GM12878 (cell line): ENCODE data around the gene HMX3. TPM values are rescaled to one million over a fixed set of nuclear protein-coding genes. Genes with fewer than 3 reads are reported as not detected.

ENCODE experiments used
- ATF3 ChIP-seq: IDR thresholded peaks from 2 replicates; pipeline ENCODE4 v1.6.1; 2011; ENCODE audit warnings: low read depth, mild to moderate bottlenecking, low read length, moderate library complexity, borderline replicate concordance; ENCODE audit errors: extremely low read depth
- BCL3 ChIP-seq: IDR thresholded peaks from 2 replicates; pipeline ENCODE4 v1.6.1; 2011; ENCODE audit warnings: borderline replicate concordance, low read depth, mild to moderate bottlenecking, moderate library complexity, low read length; ENCODE audit not compliant: insufficient read depth, poor library complexity, severe bottlenecking
- BRCA1 ChIP-seq: IDR thresholded peaks from 2 replicates; pipeline ENCODE4 v1.6.1; 2011; ENCODE audit warnings: low read depth, low read length, improper control_type of control experiment
- CUX1 ChIP-seq: IDR thresholded peaks from 2 replicates; pipeline ENCODE4 v1.6.1; 2012; ENCODE audit warnings: improper control_type of control experiment, low read depth, low read length; ENCODE audit not compliant: insufficient replicate concordance
- DPF2 ChIP-seq: fragments of 450-650 bp; IDR thresholded peaks from 2 replicates; pipeline ENCODE4 v1.6.1; 2017; ENCODE audit warnings: mild to moderate bottlenecking
- EED ChIP-seq: sonication (generic); IDR thresholded peaks from 2 replicates; pipeline ENCODE4 v1.6.1; 2016; ENCODE audit warnings: antibody characterized with exemption, low read depth
- ELK1 ChIP-seq: IDR thresholded peaks from 2 replicates; pipeline ENCODE4 v1.6.1; 2012; ENCODE audit warnings: low read depth, low read length, improper control_type of control experiment
- EZH2 ChIP-seq: IDR thresholded peaks from 2 replicates; pipeline ENCODE4 v1.6.1; 2012; ENCODE audit warnings: low read depth, mild to moderate bottlenecking, control low read depth, inconsistent platforms, low read length, borderline replicate concordance; ENCODE audit not compliant: control insufficient read depth
- GATAD2B ChIP-seq: fragments of 450-650 bp; conservative IDR thresholded peaks from 2 replicates; pipeline ENCODE4 v1.6.1; 2017; ENCODE audit warnings: low read depth, mild to moderate bottlenecking, moderate library complexity
- HCFC1 ChIP-seq: fragments of 150-350 bp; IDR thresholded peaks from 2 replicates; pipeline ENCODE4 v1.6.1; 2014; ENCODE audit warnings: low read length
- LARP7 ChIP-seq: fragments of 450-650 bp; IDR thresholded peaks from 2 replicates; pipeline ENCODE4 v1.6.1; 2017; ENCODE audit warnings: mild to moderate bottlenecking
- MEF2A ChIP-seq: IDR thresholded peaks from 2 replicates; pipeline ENCODE4 v1.6.1; 2011; ENCODE audit warnings: low read depth, mild to moderate bottlenecking, low read length, moderate library complexity; ENCODE audit not compliant: insufficient read depth
- MTA2 ChIP-seq: fragments of 450-650 bp; IDR thresholded peaks from 2 replicates; pipeline ENCODE4 v1.6.1; 2016; ENCODE audit warnings: low read depth, mild to moderate bottlenecking, moderate library complexity
- NFXL1 ChIP-seq: fragments of 450-650 bp; IDR thresholded peaks from 2 replicates; pipeline ENCODE4 v1.6.1; 2017; ENCODE audit warnings: antibody characterized with exemption, mild to moderate bottlenecking, borderline replicate concordance
- NFYB ChIP-seq: IDR thresholded peaks from 2 replicates; pipeline ENCODE4 v1.6.1; 2011; ENCODE audit warnings: low read depth, mild to moderate bottlenecking, low read length, improper control_type of control experiment, moderate library complexity; ENCODE audit not compliant: insufficient read depth
- POLR2A ChIP-seq: IDR thresholded peaks from 2 replicates; pipeline ENCODE4 v1.6.1; 2011; ENCODE audit warnings: low read depth, mild to moderate bottlenecking, low read length
- RCOR1 ChIP-seq: conservative IDR thresholded peaks from 2 replicates; pipeline ENCODE4 v1.6.1; 2012; ENCODE audit warnings: low read depth, low read length, improper control_type of control experiment
- RELA ChIP-seq: fragments of 450-650 bp; IDR thresholded peaks from 2 replicates; pipeline ENCODE4 v1.8.0; 2014; ENCODE audit warnings: borderline replicate concordance; ENCODE audit not compliant: partially characterized antibody
- SMAD5 ChIP-seq: IDR thresholded peaks from 2 replicates; pipeline ENCODE4 v1.6.1; 2016; ENCODE audit warnings: antibody characterized with exemption, low read depth
- SMARCA5 ChIP-seq: fragments of 450-650 bp; IDR thresholded peaks from 2 replicates; pipeline ENCODE4 v1.6.1; 2017; ENCODE audit warnings: mild to moderate bottlenecking
- SRF ChIP-seq, 2 experiments: IDR thresholded peaks; 2 replicates each; pipeline ENCODE4 v1.6.1; 2011; ENCODE audit warnings: low read depth in 2 of 2, low read length in 2 of 2, mild to moderate bottlenecking in 1 of 2, moderate library complexity in 1 of 2
- SUPT20H ChIP-seq: IDR thresholded peaks from 2 replicates; pipeline ENCODE4 v1.6.1; 2011; ENCODE audit warnings: low read depth, mild to moderate bottlenecking, low read length, moderate library complexity, borderline replicate concordance; ENCODE audit not compliant: control insufficient read depth
- TBL1XR1 ChIP-seq: IDR thresholded peaks from 2 replicates; pipeline ENCODE4 v1.6.1; 2012; ENCODE audit warnings: low read depth, low read length, improper control_type of control experiment
- TCF3 ChIP-seq: IDR thresholded peaks from 2 replicates; pipeline ENCODE4 v1.6.1; 2012; ENCODE audit warnings: low read depth, mild to moderate bottlenecking, low read length, borderline replicate concordance; ENCODE audit not compliant: insufficient read depth
- polyA plus RNA-seq, 11 experiments: library from polyadenylated mRNA; depleted of rRNA in 4 of 11; unstranded in 6 of 11; stranded (reverse) in 5 of 11; fragments of >200 nt; fragmentation: Nextera tagmentation in 4 of 11; fragmentation: Illumina TruSeq in 1 of 11; extraction: Ambion mirVana in 4 of 11; extraction: Trizol in 1 of 11; gene quantifications; 1 replicate in 1 of 11; 2 replicates in 10 of 11; pipeline versions ENCODE4 v1.2.1 to v1.2.3, GENCODE V29; 2011 to 2016; ENCODE audit warnings: inconsistent platforms in 2 of 11, missing spikeins in 2 of 11, low read depth in 1 of 11
- total RNA-seq, 4 experiments: library from RNA; depleted of rRNA in 3 of 4; stranded (reverse); fragments of >200 nt in 3 of 4; fragmentation: Illumina TruSeq in 1 of 4; extraction: Trizol in 1 of 4; gene quantifications; 2 replicates each; pipeline versions ENCODE4 v1.2.1 to v1.2.3, GENCODE V29; 2013 to 2021

Gene HMX3
- total and polyA plus RNA-seq, 10 of the 15 experiments (the other 5 are each of a cell fraction or from before 2014, with no cell fraction given) = 0.63 to 60.5 (median 15.3) TPM; not detected in 2

- no peak for TF ChIP-seq RCOR1
- peak; percentile 99 for TF ChIP-seq HCFC1
- no peak for TF ChIP-seq SMARCA5
- TF ChIP-seq EZH2 = no peak
- TF ChIP-seq TBL1XR1 = no peak
- peak; percentile 91 for TF ChIP-seq MTA2
- no peak for TF ChIP-seq SUPT20H
- no peak for TF ChIP-seq NFXL1
- TF ChIP-seq TCF3 = no peak
- TF ChIP-seq NFYB = peak; percentile 91
- TF ChIP-seq CUX1 = peak; percentile 51
- TF ChIP-seq POLR2A = peak; percentile 98
- TF ChIP-seq GATAD2B = no peak
- TF ChIP-seq EED = no peak
- TF ChIP-seq RELA = peak; percentile 54
- no peak for TF ChIP-seq MEF2A
- TF ChIP-seq LARP7 = no peak; the same call in 1 of the 2 replicates
- 0 out of 2 replicates have a peak, but pooled peaks have one; percentile 8 for TF ChIP-seq BRCA1
- no peak for TF ChIP-seq BCL3
- TF ChIP-seq SMAD5 = peak; percentile 95
- TF ChIP-seq DPF2 = peak; percentile 95
- peak; percentile 83; the same call in 1 of the 2 replicates for TF ChIP-seq ATF3
- no peak for TF ChIP-seq SRF (IDR thresholded peaks at IDR 0.05; ENCODE audit: low read depth in 2 of 2, low read length in 2 of 2)
- TF ChIP-seq ELK1 = no peak
Measured at GRCh38 chr10:123154092-123154710, 18.4 kb downstream of the HMX3 start, which contains the start of gene BUB3 (continued).
